ENCODE measurements around the gene TBPL2.

Gene TBPL2

DNA sequence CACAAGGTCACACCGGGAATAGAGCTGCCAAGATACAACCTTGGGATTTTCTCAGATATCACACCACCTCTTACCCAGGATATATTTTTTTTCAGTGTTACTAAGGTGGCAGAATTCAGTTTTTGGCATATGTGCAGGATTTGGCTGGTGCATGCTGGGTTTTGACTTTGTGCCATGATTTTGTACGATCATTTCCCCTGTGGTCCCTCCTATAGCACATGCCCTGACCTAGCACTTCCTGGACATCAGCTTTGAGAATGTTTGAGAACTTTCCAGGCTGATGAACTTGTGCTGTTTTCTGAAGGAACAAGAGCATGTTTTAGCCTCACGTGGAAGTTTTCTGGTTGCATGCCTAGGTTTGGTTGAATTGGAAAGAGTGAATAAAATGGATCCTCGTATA, 11.0 kb upstream of the TBPL2 start:
- H3K4me3 ChIP-seq (ENCODE audit: low read length) = no peak overlapping the region
- TF ChIP-seq, protein P1, sequence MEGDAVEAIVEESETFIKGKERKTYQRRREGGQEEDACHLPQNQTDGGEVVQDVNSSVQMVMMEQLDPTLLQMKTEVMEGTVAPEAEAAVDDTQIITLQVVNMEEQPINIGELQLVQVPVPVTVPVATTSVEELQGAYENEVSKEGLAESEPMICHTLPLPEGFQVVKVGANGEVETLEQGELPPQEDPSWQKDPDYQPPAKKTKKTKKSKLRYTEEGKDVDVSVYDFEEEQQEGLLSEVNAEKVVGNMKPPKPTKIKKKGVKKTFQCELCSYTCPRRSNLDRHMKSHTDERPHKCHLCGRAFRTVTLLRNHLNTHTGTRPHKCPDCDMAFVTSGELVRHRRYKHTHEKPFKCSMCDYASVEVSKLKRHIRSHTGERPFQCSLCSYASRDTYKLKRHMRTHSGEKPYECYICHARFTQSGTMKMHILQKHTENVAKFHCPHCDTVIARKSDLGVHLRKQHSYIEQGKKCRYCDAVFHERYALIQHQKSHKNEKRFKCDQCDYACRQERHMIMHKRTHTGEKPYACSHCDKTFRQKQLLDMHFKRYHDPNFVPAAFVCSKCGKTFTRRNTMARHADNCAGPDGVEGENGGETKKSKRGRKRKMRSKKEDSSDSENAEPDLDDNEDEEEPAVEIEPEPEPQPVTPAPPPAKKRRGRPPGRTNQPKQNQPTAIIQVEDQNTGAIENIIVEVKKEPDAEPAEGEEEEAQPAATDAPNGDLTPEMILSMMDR (IDR thresholded peaks at IDR 0.05; ENCODE audit: insufficient read depth, low read depth, low read length, missing control alignments) = no peak
- DNase-seq (ENCODE audit: low read depth) = no peak

DNA sequence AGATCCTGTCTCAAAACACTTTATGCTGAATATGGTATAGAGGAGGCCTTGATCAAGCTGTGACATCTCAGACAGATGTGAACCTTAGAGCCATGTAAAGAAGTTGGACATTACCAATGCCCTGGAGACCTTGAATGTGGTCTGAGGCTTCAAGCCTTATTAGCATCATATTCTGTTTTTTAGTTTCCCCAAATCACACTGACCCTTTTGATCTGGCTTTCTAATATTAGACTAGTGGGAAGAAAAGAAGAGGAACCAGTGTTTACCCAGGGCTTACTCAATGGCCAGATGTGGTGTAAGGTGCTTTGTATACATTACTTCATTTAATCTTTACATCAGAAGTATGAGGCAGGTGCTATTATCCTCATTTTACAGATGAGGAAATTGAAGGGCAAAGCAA, 10.6 kb upstream of the TBPL2 start:
- H3K4me3 ChIP-seq (ENCODE audit: low read length) = no peak overlapping the region
- TF ChIP-seq, protein P1 (IDR thresholded peaks at IDR 0.05; ENCODE audit: insufficient read depth, low read depth, low read length, missing control alignments) = no peak
- DNase-seq (ENCODE audit: low read depth) = no peak

DNA sequence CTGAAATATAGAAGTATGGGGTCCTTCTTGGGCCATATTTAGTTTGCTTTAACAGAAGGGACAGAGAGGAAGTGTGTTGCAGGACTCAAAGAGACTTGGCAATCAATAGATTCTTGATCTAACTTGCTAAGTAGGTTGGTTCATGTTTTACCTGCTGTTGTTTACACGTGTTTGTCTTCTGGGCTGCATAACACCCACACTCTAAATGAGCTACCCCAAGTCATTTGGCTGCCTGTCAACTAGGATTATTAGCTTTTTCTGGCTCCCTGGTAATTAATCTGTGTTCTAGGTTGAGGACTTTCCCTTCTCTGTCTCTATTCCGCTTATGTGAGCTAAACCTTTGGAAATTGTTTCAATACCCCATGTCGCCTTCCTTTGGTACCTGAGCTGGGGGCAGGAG, 10.1 kb upstream of the TBPL2 start:
- DNase-seq (ENCODE audit: low read depth) = peak; percentile 34
- H3K4me3 ChIP-seq (ENCODE audit: low read length) = no peak overlapping the region
- TF ChIP-seq, protein P1 (IDR thresholded peaks at IDR 0.05; ENCODE audit: insufficient read depth, low read depth, low read length, missing control alignments) = no peak

DNA sequence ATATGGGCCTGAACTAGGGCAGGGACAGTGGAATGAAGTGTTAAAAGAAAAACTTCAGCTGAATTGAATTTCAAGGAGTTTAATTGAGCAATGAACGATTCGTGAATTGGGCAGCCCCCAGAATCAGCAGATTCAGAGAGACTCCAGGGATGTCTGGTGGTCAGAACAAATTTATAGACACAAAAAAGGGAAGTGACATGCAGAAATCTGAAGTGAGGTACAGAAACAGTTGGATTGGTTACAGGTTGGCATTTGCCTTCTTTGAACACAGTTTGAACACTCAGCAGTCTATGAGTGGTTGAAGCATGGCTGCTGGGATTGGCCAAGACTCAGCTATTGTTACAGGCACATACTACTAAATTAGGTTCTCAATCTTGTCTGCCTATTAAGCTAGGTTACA, 9.7 kb upstream of the TBPL2 start:
- TF ChIP-seq, protein P1 (IDR thresholded peaks at IDR 0.05; ENCODE audit: insufficient read depth, low read depth, low read length, missing control alignments) = no peak
- no peak for DNase-seq (ENCODE audit: low read depth)
- no peak overlapping the region for H3K4me3 ChIP-seq (ENCODE audit: low read length)

DNA sequence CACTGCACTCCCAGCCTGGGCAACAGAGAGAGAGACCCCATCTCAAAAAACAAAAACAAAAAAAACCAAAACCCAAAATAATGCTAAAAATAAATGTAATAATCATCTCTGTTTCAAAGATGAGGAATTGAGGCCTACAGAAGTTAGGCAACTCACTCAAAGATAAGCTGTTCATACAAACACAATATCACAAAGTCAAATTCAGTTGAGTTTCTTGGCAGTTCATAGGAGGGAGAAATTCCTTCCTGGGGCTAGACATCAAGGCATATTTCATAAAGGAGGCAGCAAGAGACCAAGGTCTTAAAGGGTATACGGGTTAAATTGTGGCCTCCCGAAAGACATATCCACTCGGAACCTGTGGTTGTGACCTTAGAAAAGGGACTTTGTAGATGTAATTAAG, 8.7 kb upstream of the TBPL2 start:
- TF ChIP-seq, protein P1 (IDR thresholded peaks at IDR 0.05; ENCODE audit: insufficient read depth, low read depth, low read length, missing control alignments) = no peak
- no peak overlapping the region for H3K4me3 ChIP-seq (ENCODE audit: low read length)
- no peak for DNase-seq (ENCODE audit: low read depth)

DNA sequence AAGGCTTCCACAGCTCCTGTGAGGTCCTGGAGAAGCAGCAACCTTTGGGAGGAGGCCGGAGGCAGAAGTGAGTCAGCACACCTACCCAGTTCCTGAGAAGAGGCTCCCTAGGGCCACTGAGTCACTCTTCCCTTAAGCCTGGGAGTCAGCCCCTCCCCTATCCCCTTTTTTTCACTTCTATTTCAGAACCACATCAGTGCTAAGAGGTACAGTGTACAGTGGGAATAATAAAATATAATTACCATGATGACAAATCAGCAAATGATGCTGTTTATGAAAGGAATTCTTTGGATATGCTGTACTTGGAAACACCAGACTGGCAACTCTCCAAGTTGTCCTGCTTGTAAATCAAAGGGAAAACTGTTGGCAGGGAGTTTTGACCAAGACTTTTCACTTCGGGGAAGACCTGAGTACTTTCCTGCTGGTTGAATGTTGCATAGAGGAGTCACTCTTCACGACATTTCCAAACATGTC, 7.8 kb upstream of the TBPL2 start:
- no peak overlapping the region for H3K4me3 ChIP-seq (ENCODE audit: low read length)
- peak; percentile 98 for DNase-seq (ENCODE audit: low read depth)
- TF ChIP-seq, protein P1 (IDR thresholded peaks at IDR 0.05; ENCODE audit: insufficient read depth, low read depth, low read length, missing control alignments) = no peak

DNA sequence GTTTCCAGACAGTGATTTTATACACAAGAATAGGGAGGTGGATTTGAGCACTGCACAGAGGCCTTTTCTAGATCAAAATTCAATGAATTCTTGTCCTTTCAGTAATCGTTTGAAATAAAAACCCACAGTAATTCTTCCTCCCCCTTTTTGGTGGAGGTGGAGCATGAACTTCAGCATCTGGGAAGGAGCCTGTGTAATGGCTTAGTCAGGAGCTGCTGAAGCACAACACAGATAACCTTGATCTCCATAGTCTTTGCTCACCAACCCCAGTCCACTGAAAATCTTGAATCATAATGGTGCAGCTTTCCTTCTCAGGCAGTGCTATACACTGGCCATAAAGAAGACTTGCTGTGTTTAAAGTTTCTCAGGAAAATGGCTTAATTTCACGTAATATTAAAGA, 6.4 kb upstream of the TBPL2 start:
- DNase-seq (ENCODE audit: low read depth) = peak; percentile 84
- TF ChIP-seq, protein P1 (IDR thresholded peaks at IDR 0.05; ENCODE audit: insufficient read depth, low read depth, low read length, missing control alignments) = no peak
- no peak overlapping the region for H3K4me3 ChIP-seq (ENCODE audit: low read length)

Data from epithelial cell of esophagus (primary cell).